DOHH2 (cell line): Measurements from ENCODE around the gene C8G.

ENCODE experiments used
- H3F3A ChIP-seq: fragments of 200-600 bp; sonication (generic), shearing (Covaris generic); 2 replicates; pipeline ENCODE4 v1.6.0; 2016; ENCODE audit warnings: antibody characterized with exemption, mild to moderate bottlenecking; ENCODE audit not compliant: control insufficient read depth, insufficient read depth
- H3K27ac ChIP-seq: fragments of 200-600 bp; sonication (generic); 2 replicates; pipeline ENCODE4 v1.5.1; 2014; ENCODE audit warnings: low read depth, mild to moderate bottlenecking, low read length, moderate library complexity
- H3K27me3 ChIP-seq: fragments of 200-600 bp; sonication (generic); 2 replicates; pipeline ENCODE4 v1.6.1; 2014; ENCODE audit warnings: mild to moderate bottlenecking, low read length, mixed read lengths; ENCODE audit not compliant: control insufficient read depth
- H3K36me3 ChIP-seq: fragments of 200-600 bp; sonication (generic); 2 replicates; pipeline ENCODE4 v1.6.1; 2014; ENCODE audit warnings: mild to moderate bottlenecking, low read length, moderate library complexity, mixed read lengths; ENCODE audit not compliant: control insufficient read depth
- H3K4me1 ChIP-seq: fragments of 200-600 bp; sonication (generic); 2 replicates; pipeline ENCODE4 v1.6.1; 2014; ENCODE audit warnings: mild to moderate bottlenecking, low read length, mixed read lengths; ENCODE audit not compliant: control insufficient read depth
- H3K4me2 ChIP-seq: fragments of 200-600 bp; sonication (generic); 2 replicates; pipeline ENCODE4 v1.6.0; 2014; ENCODE audit warnings: mild to moderate bottlenecking, low read length, moderate library complexity
- H3K4me3 ChIP-seq: fragments of 200-600 bp; sonication (generic); 2 replicates; pipeline ENCODE4 v1.5.1; 2014; ENCODE audit warnings: mild to moderate bottlenecking, low read length, mixed read lengths
- H3K79me2 ChIP-seq: fragments of 200-600 bp; sonication (generic); 2 replicates; pipeline ENCODE4 v1.6.1; 2014; ENCODE audit warnings: mild to moderate bottlenecking, low read length, mixed read lengths; ENCODE audit not compliant: control insufficient read depth
- H3K9me2 ChIP-seq: fragments of 200-600 bp; sonication (generic); replicated peaks from 2 replicates; pipeline ENCODE4 v1.6.1; 2014; ENCODE audit warnings: mild to moderate bottlenecking, low read length, mixed read lengths; ENCODE audit not compliant: control insufficient read depth
- H3K9me3 ChIP-seq: fragments of 200-600 bp; sonication (generic); 2 replicates; pipeline ENCODE4 v1.6.1; 2014; ENCODE audit warnings: antibody characterized with exemption, low read length, mixed read lengths; ENCODE audit not compliant: control insufficient read depth, insufficient read depth
- H4K20me1 ChIP-seq: fragments of 200-600 bp; sonication (generic); 2 replicates; pipeline ENCODE4 v1.6.0; 2014; ENCODE audit warnings: low read depth, mild to moderate bottlenecking, antibody characterized with exemption, low read length, moderate library complexity; ENCODE audit not compliant: control insufficient read depth, insufficient read depth
- EZH2phosphoT487 ChIP-seq: fragments of 200-600 bp; sonication (generic); IDR thresholded peaks from 2 replicates; pipeline ENCODE4 v1.6.1; 2017; ENCODE audit warnings: borderline replicate concordance, mild to moderate bottlenecking, antibody characterized with exemption, low read length, moderate library complexity, mixed read lengths
- TF ChIP-seq, protein P1 (sequence below): fragments of 200-600 bp; sonication (generic); IDR thresholded peaks from one replicate; pipeline ENCODE4 v1.5.1; 2014; ENCODE audit warnings: antibody characterized with exemption, mild to moderate bottlenecking, low read depth, low read length; ENCODE audit not compliant: poor library complexity, severe bottlenecking

Gene C8G

DNA sequence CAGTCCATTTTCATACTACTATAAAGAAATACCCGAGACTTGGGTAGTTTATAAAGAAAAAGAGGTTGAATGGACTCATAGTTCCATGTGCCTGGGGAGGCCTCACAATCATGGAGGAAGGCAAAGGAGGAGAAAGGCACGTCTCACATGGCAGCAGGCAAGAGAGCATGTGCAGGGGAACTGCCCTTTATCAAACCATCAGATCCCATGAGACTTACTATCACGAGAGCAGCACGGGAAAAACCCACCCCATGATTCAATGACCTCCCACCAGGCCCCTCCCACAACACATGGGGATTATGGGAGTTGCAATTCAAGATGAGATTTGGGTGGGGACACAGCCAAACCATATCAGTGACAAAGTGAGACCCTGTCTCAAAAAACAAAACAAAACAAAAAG lies 38.8 kb upstream of the C8G start:
- no peak overlapping the region for H3K4me2 ChIP-seq
- no peaks in the 10 kb centered on the region for H3K4me1 ChIP-seq
- H3K36me3 ChIP-seq: peaks cover 78% of the 10 kb centered on the region
- H3K4me3 ChIP-seq: no peak overlapping the region
- H3K9me3 ChIP-seq: no peaks in the 10 kb centered on the region
- TF ChIP-seq, protein P1, sequence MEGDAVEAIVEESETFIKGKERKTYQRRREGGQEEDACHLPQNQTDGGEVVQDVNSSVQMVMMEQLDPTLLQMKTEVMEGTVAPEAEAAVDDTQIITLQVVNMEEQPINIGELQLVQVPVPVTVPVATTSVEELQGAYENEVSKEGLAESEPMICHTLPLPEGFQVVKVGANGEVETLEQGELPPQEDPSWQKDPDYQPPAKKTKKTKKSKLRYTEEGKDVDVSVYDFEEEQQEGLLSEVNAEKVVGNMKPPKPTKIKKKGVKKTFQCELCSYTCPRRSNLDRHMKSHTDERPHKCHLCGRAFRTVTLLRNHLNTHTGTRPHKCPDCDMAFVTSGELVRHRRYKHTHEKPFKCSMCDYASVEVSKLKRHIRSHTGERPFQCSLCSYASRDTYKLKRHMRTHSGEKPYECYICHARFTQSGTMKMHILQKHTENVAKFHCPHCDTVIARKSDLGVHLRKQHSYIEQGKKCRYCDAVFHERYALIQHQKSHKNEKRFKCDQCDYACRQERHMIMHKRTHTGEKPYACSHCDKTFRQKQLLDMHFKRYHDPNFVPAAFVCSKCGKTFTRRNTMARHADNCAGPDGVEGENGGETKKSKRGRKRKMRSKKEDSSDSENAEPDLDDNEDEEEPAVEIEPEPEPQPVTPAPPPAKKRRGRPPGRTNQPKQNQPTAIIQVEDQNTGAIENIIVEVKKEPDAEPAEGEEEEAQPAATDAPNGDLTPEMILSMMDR: no peak
- TF ChIP-seq EZH2phosphoT487: no peak
- peaks cover 24% of the 10 kb centered on the region for H3K79me2 ChIP-seq
- H3K9me2 ChIP-seq: no peaks in the 10 kb centered on the region
- H4K20me1 ChIP-seq: no peaks in the 10 kb centered on the region
- no peaks in the 10 kb centered on the region for H3F3A ChIP-seq
- H3K27me3 ChIP-seq: no peaks in the 10 kb centered on the region
- H3K27ac ChIP-seq: no peak overlapping the region

DNA sequence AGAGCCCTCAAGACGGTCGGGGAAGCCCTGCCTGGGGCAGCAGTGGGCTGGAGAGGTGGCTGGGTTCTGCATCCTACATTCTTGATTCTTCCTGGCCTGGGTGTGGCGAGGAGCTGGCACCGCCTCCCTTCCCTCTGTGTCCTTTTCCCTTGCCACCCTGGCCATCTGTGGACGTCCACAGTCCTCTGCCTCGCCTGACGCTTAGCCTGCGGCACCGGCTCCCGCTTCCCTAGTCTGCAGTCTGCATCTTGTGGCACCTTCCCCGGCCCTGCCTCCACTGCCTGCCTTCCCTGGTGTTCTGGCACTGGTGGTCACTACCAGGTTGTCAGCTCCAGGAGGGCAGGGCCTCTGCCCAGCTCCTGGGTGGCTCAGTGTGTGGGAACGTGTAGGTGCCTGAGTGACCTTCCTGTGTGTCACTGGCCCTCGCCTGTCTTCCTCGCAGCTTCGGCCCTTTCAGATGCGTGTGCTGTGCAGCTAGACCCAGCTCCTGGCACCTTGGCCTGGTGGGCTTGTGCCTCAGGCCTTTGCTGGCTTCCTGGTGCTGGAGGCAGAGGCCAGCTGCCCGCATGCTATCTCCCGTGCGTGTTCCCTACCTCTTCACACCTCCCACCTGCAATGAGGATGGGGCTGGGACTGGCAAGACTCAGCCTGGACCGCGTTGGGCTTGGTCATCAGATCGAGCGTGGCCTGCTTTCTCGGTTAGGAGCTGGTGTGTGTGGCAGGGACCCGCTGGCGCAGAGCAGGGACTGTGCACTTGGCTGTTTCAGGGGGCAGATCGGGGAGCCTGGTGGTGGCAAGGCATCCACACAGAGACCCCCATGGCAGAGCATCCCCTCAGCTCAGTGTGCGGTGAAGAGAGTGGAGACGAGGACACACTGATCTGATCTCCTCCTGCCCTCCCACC lies 37.8 kb upstream of the C8G start:
- H3K4me1 ChIP-seq: no peaks in the 10 kb centered on the region
- H3K9me3 ChIP-seq: no peaks in the 10 kb centered on the region
- TF ChIP-seq EZH2phosphoT487: no peak
- TF ChIP-seq, protein P1: no peak
- H3K27me3 ChIP-seq: no peaks in the 10 kb centered on the region
- H3K79me2 ChIP-seq: peaks cover 17% of the 10 kb centered on the region
- H3F3A ChIP-seq: no peaks in the 10 kb centered on the region
- H3K27ac ChIP-seq: no peak overlapping the region
- peaks cover 71% of the 10 kb centered on the region for H3K36me3 ChIP-seq
- no peak overlapping the region for H3K4me3 ChIP-seq
- no peaks in the 10 kb centered on the region for H4K20me1 ChIP-seq
- H3K9me2 ChIP-seq: no peaks in the 10 kb centered on the region
- H3K4me2 ChIP-seq: no peak overlapping the region

DNA sequence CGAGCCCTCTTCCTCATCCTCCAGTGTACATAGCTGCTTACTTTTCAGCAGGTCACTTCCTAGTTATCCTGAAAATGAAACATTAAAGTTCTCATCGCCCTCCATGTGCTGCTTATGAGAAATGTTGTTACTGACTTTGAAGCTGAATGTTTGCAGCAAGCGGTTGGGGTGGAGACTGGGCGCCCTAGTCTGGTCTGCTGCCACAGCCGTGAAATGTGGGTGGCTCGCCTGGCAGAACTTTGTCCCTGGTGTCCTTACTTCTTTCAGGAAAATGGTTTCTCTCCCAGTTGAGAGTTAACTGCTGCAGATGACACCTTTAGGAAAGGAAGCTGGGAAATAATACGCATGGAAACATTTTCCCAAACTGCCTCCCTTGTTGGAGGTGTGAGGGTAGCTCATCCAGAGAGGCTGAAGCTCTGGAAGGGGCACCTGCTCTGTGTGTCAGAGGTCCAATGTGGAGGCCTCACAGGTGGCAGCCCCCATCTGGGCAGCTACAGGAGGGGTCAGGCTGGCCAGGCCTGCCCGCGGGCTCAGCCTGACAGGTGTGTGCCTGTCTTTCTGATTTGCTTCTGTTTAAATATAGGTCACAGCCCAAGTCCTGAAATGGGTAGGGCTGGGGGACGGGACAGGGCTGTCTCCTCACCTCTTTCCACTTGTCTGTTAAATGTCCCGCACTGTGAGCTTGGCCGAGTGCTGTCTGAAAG lies 34.7 kb upstream of the C8G start:
- Histone ChIP-seq H3K79me2 (peaks cover 6% of the 10 kb centered on the region; the same call in 1 of the 2 replicates), H3K9me3 (no peaks in the 10 kb centered on the region), H3K9me2 (no peaks in the 10 kb centered on the region), H3K4me3 (no peak overlapping the region), H3K36me3 (peaks cover 75% of the 10 kb centered on the region), H3K4me1 (no peaks in the 10 kb centered on the region), H4K20me1 (no peaks in the 10 kb centered on the region), H3F3A (no peaks in the 10 kb centered on the region), H3K4me2 (no peak overlapping the region), H3K27ac (no peak overlapping the region), H3K27me3 (no peaks in the 10 kb centered on the region)
- TF ChIP-seq EZH2phosphoT487: no peak
- TF ChIP-seq, protein P1: no peak
